Dermis blood vessel endothelial cell (primary cell): ENCODE data around the gene HLA-DOA. TPM values are rescaled to one million over a fixed set of nuclear protein-coding genes. Genes with fewer than 3 reads are reported as not detected.

ENCODE experiments used
- DNase-seq: peaks from one replicate; pipeline ENCODE4 v3.0.0; 2010
- total RNA-seq: library from RNA; depleted of rRNA; stranded (reverse); fragments of >200 nt; gene quantifications from 2 replicates; pipeline ENCODE4 v1.2.3, GENCODE V29; 2014

Gene HLA-DOA
- total RNA-seq, 1 donor from 2014 or later: not detected

DNA sequence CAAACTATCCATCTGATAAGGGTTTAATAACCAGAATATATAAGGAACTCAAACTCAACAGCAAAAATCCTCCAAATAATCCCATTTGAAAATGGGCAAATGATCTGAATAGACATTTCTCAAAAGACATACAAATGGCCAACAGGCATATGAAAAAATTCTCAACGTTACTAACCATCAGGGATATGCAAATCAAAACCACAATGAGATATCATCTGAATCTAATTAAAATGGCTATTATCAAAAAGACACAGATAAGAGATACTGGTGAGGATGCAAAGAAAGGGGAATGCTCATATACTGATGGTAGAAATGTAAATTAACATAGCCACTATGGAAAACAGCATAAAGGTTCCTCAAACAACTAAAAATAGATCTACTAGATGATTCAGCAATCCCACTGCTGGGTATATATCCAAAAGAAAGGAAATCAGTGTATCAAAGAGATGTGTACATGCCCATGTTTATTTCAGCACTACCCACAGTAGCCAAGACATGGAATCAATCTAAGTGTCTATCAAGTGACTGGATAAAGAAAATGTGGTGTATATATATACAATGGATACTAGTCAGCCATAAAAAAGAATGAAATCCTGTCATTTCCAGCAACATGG lies 47.1 kb downstream of the HLA-DOA start:
- DNase-seq: no peak

DNA sequence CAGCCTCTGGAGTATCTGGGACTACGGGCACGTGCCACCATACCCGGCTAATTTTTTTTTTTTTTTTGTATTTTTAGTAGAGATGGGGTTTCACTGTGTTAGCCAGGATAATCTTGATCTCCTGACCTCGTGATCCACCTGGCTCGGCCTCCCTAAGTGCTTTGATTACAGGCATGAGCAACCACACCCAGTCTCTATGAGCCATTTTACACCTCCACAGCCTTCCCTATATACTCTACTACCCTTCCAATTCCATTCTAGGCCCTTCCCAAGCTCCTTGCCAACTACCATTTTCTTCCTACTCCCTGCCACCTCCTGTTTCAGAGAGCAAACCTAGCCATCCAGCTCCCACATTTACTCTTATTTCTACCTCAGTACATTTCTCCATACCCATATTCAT lies 48.8 kb downstream of the HLA-DOA start:
- no peak for DNase-seq

DNA sequence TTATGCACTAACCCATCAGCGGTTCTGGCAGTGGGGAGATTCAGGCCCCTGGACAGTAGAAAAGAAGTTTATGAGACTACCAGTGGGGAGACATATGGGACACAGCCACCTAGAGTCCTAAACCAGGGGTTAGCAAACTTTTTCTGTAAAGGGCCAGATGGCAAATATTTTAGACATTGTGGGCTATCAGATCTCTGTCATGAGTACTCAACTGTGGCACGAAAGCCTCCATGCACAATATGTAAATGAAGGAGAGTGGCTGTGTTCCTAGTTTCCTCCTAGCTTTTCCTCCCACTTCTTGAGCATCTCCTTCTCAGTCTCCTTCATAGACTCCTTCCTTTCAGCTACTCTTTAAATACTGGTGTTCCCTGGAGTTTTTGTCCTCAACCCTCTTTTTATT lies 53.2 kb downstream of the HLA-DOA start:
- no peak for DNase-seq

DNA sequence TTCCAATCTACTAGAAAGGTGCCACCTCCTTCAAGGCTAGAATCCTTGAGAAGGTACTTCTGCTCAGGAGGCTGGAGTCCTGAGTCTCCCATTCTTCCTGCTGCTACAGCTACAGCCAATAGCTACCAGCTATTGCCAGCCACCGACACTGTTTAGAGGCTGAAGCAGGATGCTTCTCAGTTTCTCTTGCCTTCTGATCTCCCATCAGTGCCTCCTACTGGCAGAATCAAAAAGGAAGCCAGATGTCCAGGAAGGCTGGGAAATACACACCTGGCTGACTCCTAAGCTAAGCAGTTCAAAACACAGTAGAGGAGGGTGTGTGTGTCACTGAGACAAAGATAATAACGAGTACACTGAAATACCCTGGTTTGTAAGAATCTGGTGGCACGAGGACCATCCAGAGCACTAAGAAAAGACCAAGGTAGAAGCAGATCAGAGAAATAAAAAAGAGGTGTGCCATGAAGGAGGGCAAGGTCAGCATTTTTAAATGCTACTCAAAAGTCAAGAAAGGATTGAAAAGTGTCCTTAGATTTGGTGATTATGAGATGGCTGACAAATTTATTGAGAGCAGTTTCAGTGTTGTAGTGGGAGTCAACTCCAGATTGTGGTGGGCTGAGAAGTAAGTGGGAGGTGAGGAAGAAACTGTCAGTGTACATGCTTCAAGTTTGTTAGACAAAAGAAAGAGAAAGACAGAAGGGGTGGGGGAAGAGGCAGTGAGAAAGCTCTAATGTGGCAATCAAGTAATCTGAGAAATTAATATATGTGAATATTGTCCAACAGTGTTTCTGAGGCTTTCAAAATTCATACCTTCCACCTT lies 54.2 kb downstream of the HLA-DOA start:
- DNase-seq: peak; percentile 39

DNA sequence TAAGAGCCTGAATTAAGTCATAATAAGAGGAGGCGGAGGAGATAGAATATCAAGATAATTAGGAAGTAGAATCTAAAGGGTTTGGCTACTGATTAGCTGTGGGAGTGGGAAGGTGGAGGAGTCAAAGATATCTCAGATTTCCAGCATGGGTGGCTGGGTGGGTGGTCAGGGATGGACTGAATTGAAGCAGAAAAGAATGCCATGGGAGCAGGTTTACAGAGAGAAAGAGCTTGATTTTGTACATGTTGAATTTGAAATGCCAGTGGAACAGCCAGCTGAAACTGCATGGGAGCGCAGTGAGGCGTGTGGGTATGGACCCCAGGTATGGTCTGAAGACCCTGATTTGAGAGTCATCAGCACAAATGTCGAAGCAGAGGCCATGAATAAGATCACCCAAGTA lies 55.1 kb downstream of the HLA-DOA start:
- DNase-seq: no peak

Other genes starting within 250 kb of the HLA-DOA start
- not detected in 2 replicates for gene HLA-DQB2, start 246.1 kb downstream of the HLA-DOA start, total RNA-seq
- gene HLA-DOB, start 192.6 kb downstream of the HLA-DOA start, total RNA-seq: not detected in 2 replicates
- 22.8 and 39.0 TPM in 2 replicates for gene TAP2, start 170.9 kb downstream of the HLA-DOA start, total RNA-seq
- gene PSMB8, start 165.5 kb downstream of the HLA-DOA start, total RNA-seq: 73.5 and 86.4 TPM in 2 replicates
- gene TAP1, start 155.9 kb downstream of the HLA-DOA start, total RNA-seq: 52.9 and 93.4 TPM in 2 replicates
- gene PSMB9, start 155.4 kb downstream of the HLA-DOA start, total RNA-seq: 29.1 and 68.9 TPM in 2 replicates
- 1.0 and 2.9 TPM in 2 replicates for gene HLA-DMB, start 68.6 kb downstream of the HLA-DOA start, total RNA-seq
- 1.2 and 1.7 TPM in 2 replicates for gene HLA-DMA, start 56.5 kb downstream of the HLA-DOA start, total RNA-seq
- 60.2 and 86.7 TPM in 2 replicates for gene BRD2, start 41.0 kb downstream of the HLA-DOA start, total RNA-seq
- gene HLA-DPA1, start 64.1 kb upstream of the HLA-DOA start, total RNA-seq: 0.34 and 17.4 TPM in 2 replicates
- 1.4 and 22.4 TPM in 2 replicates for gene HLA-DPB1, start 66.4 kb upstream of the HLA-DOA start, total RNA-seq
- gene COL11A2, start 182.9 kb upstream of the HLA-DOA start, total RNA-seq: 0.28 and 0.34 TPM in 2 replicates
- 26.6 and 27.9 TPM in 2 replicates for gene RXRB, start 191.1 kb upstream of the HLA-DOA start, total RNA-seq
- gene SLC39A7, start 191.3 kb upstream of the HLA-DOA start, total RNA-seq: 93.6 and 99.4 TPM in 2 replicates
- gene HSD17B8, start 195.1 kb upstream of the HLA-DOA start, total RNA-seq: 8.7 and 9.7 TPM in 2 replicates
- gene RING1, start 198.9 kb upstream of the HLA-DOA start, total RNA-seq: 22.6 and 29.0 TPM in 2 replicates